ENCODE results near the gene RBL2. TPM values are rescaled to one million over a fixed set of nuclear protein-coding genes. Genes with fewer than 3 reads are reported as not detected.

Gene RBL2
- total RNA-seq, 4 donors from 2014 or later = 27.7 to 115 (median 64.0) TPM

DNA sequence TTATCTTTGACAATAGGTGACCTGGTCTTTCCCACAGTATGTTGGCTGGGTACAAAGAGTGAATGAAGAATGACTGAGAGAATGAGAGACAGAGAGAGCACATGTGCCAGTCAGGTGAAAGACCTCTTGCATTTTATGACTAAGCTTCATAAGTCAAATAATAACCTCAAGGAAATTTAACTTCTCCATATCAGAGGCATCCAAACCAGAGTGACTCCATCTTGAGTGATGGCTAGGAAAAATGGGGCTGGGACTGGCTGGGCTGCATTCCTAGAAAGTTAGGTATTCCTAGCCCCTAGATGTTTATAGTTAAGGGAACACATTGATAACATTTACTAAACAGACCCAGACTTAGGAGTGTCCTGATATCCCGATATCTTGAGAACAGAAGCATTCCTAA is 3.9 kb upstream of the RBL2 start:
- peaks cover 0 to 5% (median 0%) of the 10 kb centered on the region in 4 donors for H3K4me1 ChIP-seq
- 83 to 85% methylated on average over 1 of the region's 1 CpG for WGBS, 2 donors (ENCODE audit: low coverage in 1 of 2)
- intact Hi-C loops (cut with DNase I; ENCODE audit: low total_unique reads) = no loop called here
- H3K9me3 ChIP-seq = no peaks in the 10 kb centered on the region
- H3K4me3 ChIP-seq = no peak overlapping the region
- in situ Hi-C loops (cut with MboI; ENCODE audit: low pct_ligation_motif_present in 1 of 4, low pct_unique_long_range_greater_than_20kb in 1 of 4, low sequenced_read_pairs in 3 of 4) = no loop called here
- DNase-seq = no peak
- no peaks in the 10 kb centered on the region for H3K27me3 ChIP-seq
- no peak overlapping the region for H3K27ac ChIP-seq
- no peaks in the 10 kb centered on the region for H3K36me3 ChIP-seq
- TF ChIP-seq POLR2A (IDR thresholded peaks at IDR 0.05) = no peak
- TF ChIP-seq, protein P1, sequence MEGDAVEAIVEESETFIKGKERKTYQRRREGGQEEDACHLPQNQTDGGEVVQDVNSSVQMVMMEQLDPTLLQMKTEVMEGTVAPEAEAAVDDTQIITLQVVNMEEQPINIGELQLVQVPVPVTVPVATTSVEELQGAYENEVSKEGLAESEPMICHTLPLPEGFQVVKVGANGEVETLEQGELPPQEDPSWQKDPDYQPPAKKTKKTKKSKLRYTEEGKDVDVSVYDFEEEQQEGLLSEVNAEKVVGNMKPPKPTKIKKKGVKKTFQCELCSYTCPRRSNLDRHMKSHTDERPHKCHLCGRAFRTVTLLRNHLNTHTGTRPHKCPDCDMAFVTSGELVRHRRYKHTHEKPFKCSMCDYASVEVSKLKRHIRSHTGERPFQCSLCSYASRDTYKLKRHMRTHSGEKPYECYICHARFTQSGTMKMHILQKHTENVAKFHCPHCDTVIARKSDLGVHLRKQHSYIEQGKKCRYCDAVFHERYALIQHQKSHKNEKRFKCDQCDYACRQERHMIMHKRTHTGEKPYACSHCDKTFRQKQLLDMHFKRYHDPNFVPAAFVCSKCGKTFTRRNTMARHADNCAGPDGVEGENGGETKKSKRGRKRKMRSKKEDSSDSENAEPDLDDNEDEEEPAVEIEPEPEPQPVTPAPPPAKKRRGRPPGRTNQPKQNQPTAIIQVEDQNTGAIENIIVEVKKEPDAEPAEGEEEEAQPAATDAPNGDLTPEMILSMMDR (IDR thresholded peaks at IDR 0.05) = no peak
- TF ChIP-seq EP300 (IDR thresholded peaks at IDR 0.05; ENCODE audit: low read depth) = no peak
- TF ChIP-seq POLR2AphosphoS5 (IDR thresholded peaks at IDR 0.05) = no peak

DNA sequence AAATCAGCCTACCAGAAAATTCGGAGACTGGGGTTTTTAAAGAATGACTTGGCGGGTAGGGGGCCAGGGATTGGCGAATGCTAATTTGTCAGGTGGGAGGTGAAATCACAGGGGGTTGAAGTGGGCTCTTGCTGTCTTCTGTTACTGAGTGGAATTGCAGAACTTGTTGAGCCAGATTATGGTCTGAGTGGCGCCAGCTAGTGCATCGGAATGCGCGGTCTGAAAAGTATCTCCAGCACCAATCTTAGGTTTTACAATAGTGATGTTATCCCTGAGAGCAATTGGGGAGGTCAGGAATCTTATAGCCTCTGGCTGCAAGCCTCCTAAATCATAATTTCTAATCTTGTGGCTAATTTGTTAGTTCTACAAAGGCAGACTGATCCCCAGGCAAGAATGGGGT is 762 bp upstream of the RBL2 start:
- TF ChIP-seq EP300 (IDR thresholded peaks at IDR 0.05; ENCODE audit: low read depth) = no peak
- no peak for TF ChIP-seq POLR2AphosphoS5 (IDR thresholded peaks at IDR 0.05)
- no peak for TF ChIP-seq POLR2A (IDR thresholded peaks at IDR 0.05)
- TF ChIP-seq, protein P1 (IDR thresholded peaks at IDR 0.05) = no peak
- no peak for DNase-seq
- peaks cover 7 to 23% (median 12%) of the 10 kb centered on the region in 4 donors for H3K4me1 ChIP-seq
- no peaks in the 10 kb centered on the region for H3K27me3 ChIP-seq
- intact Hi-C loops (cut with DNase I; ENCODE audit: low total_unique reads) (no loop called here), in situ Hi-C loops (cut with MboI; ENCODE audit: low pct_ligation_motif_present in 1 of 4, low pct_unique_long_range_greater_than_20kb in 1 of 4, low sequenced_read_pairs in 3 of 4) (no loop called here)
- peak overlapping the region; percentile 94 to 99 (median 97) for H3K27ac ChIP-seq
- no peaks in the 10 kb centered on the region for H3K9me3 ChIP-seq
- no peaks in the 10 kb centered on the region for H3K36me3 ChIP-seq
- peak overlapping the region in 2 of 4 donors; percentile 73 to 98 for H3K4me3 ChIP-seq
- 90% methylated on average over 7 of the region's 7 CpGs; no CpG with 5 or more reads in 1 of the 2 donors for WGBS, 2 donors (ENCODE audit: low coverage in 1 of 2)

DNA sequence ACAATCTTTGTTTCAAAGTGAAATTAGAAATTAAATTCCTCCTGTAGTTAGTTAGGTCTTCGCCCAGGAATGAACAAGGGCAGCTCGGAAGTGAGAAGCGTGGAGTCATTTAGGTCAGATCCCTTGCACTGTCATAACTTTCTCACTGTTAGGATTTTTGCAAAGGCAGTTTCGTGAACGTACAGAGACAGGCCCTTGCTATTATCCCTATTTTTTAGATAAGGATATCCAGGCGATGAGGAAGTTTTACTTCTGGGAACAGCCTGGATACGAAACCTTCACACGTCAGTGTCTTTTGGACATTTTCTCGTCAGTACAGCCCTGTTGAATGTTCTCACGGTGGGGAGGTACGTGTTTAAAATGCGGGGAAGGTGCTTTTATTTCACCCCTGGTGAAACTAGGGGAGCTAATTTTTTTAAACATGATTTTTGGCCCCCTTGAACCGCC is 318 bp upstream of the RBL2 start:
- H3K27ac ChIP-seq = peak overlapping the region; percentile 94 to 99 (median 97)
- intact Hi-C loops (cut with DNase I; ENCODE audit: low total_unique reads) = no loop called here

DNA sequence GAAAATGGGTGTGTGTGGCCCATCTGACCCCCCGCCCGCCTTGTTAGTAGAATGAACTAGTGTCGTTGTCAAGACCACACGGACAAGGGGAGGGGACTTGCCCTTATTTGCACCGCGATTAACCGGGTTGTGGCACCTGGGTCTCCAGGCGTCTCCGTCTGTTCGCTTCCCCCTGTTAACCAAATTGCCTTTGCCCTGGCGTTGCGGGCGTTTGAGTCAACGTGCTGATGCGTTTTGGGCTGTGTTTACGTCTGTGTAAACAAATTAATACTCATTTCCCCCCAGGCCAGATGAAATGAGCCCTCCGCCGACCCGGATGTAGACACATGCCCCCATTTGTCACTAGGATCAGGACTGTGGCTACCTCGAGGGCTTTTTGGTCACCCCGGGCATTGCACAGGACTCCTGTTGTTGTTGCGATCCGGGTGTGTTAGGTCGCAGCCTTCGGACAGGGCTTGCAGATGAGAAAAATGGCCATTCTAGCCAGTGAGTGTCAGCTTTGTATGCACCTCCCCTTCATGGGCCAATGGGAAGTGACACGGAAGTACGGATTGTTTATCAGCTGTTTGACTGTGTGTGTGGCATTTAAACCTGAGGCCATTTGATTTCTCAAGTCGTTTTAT is 906 bp downstream of the RBL2 start:
- TF ChIP-seq POLR2AphosphoS5 (IDR thresholded peaks at IDR 0.05) (peak; percentile 77 to 91 (median 91)), EP300 (IDR thresholded peaks at IDR 0.05; ENCODE audit: low read depth) (no peak), POLR2A (IDR thresholded peaks at IDR 0.05) (peak; percentile 80)
- TF ChIP-seq, protein P1 (IDR thresholded peaks at IDR 0.05) = no peak
- H3K27ac ChIP-seq = peak overlapping the region; percentile 94 to 99 (median 97)
- WGBS, 2 donors (ENCODE audit: low coverage in 1 of 2) = 0% methylated on average over 1 to 28 of the region's 28 CpGs
- H3K4me1 ChIP-seq = peaks cover 7 to 23% (median 12%) of the 10 kb centered on the region in 4 donors
- H3K36me3 ChIP-seq = peaks cover 0 to 2% (median 0%) of the 10 kb centered on the region in 4 donors
- peak overlapping the region; percentile 73 to 98 (median 88) for H3K4me3 ChIP-seq
- peak; percentile 79 for DNase-seq
- in situ Hi-C loops (cut with MboI; ENCODE audit: low pct_ligation_motif_present in 1 of 4, low pct_unique_long_range_greater_than_20kb in 1 of 4, low sequenced_read_pairs in 3 of 4) (no loop called here), intact Hi-C loops (cut with DNase I; ENCODE audit: low total_unique reads) (no loop called here)
- no peaks in the 10 kb centered on the region for H3K9me3 ChIP-seq
- no peaks in the 10 kb centered on the region for H3K27me3 ChIP-seq

More for the DNA sequence above, 318 bp upstream of the RBL2 start:
- Histone ChIP-seq H3K27me3 (no peaks in the 10 kb centered on the region), H3K9me3 (no peaks in the 10 kb centered on the region), H3K36me3 (no peaks in the 10 kb centered on the region), H3K4me1 (peaks cover 7 to 23% (median 12%) of the 10 kb centered on the region in 4 donors), H3K4me3 (peak overlapping the region; percentile 73 to 98 (median 88))
- in situ Hi-C loops (cut with MboI; ENCODE audit: low pct_ligation_motif_present in 1 of 4, low pct_unique_long_range_greater_than_20kb in 1 of 4, low sequenced_read_pairs in 3 of 4) = no loop called here
- WGBS, 2 donors (ENCODE audit: low coverage in 1 of 2) = 26 to 35% methylated on average over 9 to 13 of the region's 13 CpGs
- DNase-seq = no peak
- TF ChIP-seq EP300 (IDR thresholded peaks at IDR 0.05; ENCODE audit: low read depth) = no peak
